GM19372 (cell line): ENCODE data around the gene TMSB4X.
"Not testable (repeated sequence)": the region's sequence is repeated elsewhere in the genome, so short reads cannot be mapped to it uniquely, and the experiment has no call there.

Source experiments
- ATAC-seq: cut with Tn5 transposase; IDR thresholded peaks from one replicate; pipeline ENCODE4 v1.9.1; 2021; ENCODE audit warnings: mild to moderate bottlenecking, low read depth, moderate library complexity; ENCODE audit not compliant: unreplicated experiment

The TMSB4X gene

DNA sequence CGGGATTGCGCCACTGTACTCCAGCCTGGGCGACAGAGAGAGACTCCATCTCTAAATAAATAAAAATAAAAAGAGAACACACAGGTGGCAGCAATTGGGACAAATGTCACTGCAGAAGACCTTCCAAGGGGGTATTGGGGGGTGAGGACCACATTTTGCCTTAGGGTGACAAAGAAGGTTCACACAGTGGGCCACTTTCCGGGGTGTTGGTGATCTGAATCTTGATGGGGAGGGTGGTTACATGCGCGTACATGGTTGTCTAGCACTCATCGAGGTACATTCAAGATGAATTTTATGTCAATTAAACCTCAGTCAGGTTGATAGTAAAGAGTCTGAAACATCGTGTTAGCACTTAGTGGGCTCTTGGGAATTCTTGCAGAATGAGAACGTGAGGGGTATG lies 20.5 kb upstream of the TMSB4X start:
- no peak for ATAC-seq

DNA sequence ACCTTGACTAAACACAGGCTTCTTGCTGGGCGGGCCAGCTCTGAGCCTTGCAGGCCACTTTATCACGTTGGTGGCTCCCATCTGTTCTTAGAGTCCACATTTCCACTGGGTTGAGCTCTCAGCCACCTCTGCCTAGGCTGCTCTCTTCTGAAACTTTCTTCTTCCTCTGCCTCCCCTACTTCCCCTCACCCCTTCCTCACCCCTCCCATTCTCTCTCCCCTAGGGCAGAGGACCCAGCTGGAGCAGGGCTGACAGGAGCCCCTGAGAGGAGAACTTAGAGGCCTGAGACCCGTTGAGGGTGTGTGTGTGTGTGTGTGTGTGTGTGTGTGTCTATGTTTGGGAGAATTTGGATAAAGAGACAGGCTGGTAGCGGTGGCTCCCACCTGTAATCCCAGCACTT lies 19.9 kb upstream of the TMSB4X start:
- no peak for ATAC-seq

DNA sequence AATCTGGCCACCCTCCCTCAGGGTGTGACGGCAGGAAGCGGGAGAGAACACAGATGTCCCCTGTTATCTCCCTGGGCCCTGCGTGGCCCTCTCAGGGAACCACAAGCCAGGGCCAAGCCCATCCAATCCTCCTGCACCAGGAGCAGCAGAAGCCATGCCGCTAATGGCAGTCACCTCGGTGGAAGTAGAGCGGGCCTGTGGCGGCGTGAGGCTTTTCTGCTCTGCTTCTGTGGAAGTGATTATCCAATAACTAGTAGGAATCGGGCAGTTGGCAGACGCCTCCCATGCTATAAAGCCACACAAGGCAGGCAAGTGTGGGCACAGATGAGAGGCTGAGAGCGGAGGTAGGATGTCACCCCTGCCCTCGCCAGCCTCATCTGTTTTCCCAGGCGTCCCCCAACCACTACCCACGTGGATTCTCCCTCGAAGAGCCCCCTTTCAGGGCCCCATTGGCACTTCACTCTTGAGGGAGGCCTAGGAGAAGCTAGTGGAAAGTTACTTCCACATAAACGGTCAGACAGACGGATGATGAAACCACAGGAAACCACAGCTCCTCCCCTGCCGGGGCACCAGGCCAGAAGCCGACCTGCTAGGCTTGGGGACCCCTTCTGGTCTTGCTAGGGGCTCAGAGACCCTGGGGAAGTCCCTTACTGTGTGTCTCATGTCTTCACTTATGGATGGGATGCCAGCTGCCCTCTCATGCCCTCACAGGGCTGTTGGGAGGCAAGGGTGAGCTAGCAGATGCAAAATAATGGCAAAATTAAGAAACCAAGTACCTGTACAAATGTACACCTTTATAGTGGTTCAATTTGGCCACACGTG lies 18.8 kb upstream of the TMSB4X start:
- ATAC-seq, result peak; percentile 38

DNA sequence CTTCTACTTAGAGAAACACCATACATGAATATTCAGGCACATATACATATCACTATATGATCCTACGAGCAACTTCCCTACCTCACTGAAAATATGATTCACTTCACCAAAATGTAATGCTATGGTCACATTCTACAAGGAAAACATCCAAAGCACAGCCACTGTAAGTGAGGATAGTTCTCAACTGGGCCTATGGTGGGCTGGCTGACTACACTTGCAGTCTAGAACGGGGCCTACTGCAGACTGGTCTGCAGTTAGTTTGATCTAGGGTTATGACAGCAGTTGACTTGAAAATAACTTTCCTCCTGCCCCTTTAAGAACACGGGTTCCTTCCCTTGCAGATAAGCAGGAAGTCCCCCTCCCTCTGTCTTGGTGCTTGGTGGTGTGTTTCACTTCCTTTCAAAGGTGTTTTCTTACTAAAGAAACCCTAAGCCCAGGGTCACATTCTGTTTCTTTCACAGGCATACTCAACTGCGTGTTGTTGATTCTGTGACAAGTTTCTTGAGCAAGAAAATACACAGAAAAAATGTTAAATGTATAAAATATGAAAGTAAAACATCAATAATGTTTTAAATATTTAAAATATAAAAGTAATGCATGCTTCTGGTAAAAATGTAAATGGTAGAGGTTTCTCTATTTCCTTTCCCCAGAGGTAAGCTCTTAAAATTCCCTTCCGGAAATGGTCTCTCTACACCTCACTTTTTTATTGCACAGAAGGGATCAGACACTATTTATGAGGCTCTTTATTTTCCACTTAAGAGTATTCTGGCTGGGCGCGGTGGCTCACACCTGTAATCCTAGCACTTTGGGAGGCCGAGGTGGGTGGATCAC lies 18.0 kb upstream of the TMSB4X start:
- ATAC-seq, result peak; percentile 62

DNA sequence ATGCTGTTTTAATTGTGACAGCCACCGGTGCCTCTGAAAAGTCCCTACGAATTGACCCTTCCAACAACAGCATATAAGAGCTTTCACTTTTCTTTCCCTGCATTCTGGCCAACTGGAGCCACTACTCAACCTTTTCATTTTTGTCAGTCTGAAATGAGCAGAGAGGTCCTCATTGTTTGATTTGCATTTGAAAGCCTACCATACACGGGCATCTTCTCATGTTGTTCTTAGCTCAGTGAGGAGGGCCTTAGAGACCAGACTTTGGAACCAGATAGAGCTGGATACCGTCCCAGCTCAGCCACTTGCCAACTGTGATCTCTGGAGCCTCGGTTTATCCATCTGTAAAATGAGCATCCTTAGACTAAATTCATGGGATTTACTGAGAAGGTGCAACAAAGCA lies 16.9 kb upstream of the TMSB4X start:
- ATAC-seq, result no peak

DNA sequence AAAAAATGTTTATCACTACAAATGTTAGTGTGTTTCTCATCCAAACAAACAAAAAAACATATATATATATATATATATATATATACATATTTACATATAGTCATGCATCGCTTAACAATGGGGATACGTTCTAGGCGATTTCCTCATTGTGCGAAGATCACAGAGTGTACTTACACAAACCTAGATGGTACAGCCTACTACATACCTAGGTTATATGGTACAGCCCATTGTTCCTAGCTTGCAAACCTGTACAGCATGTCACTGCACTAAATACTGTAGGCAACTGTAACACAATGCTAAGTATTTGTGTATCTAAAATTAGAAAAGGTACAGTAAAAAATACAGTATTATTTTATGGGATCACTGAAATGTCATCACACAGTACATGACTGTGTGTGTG lies 16.4 kb upstream of the TMSB4X start:
- ATAC-seq, result no peak

DNA sequence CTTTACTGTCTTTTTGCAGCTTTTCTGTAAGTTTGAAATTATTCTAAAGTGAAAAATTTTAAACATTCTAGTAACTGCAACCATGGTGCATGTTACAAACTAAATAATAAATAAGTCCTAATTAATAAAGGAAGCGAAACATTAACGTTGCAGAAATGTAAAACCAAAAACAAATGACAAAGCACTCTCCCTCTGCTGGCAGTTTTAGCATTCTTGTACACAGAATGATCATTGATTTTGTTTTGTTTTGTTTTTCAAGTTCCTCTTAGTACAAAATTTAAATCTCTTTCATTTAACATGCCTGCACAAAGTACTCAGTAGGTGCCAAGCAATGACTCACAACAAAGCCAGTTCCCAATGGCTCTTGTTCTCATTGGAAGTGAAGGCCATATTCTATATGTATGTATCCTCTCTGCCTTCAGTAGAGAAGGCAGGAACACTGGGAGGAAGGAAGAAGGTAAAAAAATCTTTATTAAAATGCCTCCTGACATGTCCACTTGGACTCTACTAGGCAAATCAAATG lies 13.7 kb upstream of the TMSB4X start:
- ATAC-seq, result no peak

DNA sequence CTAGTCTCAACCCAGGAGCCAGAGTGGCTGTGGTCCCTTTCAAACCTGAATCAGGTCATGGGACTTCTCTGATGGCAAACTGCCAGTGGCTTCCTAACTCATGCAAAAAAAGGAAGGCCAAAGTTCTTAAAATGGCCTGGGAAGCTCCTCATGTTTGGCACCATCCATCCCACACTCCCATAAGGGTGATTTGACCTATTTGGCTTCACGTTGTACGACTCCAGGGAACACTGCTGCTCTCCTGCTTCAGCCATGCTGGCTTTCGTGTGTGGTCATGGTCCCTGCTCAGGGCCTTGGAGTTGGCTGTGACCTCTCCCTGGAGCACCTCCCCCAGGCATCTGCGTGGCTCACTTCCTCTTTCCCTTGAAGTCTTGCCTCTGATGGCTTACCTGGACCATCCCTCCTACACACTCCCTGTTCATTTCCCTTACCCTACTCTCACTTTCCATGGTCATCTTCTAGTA lies 12.8 kb upstream of the TMSB4X start:
- no peak for ATAC-seq

DNA sequence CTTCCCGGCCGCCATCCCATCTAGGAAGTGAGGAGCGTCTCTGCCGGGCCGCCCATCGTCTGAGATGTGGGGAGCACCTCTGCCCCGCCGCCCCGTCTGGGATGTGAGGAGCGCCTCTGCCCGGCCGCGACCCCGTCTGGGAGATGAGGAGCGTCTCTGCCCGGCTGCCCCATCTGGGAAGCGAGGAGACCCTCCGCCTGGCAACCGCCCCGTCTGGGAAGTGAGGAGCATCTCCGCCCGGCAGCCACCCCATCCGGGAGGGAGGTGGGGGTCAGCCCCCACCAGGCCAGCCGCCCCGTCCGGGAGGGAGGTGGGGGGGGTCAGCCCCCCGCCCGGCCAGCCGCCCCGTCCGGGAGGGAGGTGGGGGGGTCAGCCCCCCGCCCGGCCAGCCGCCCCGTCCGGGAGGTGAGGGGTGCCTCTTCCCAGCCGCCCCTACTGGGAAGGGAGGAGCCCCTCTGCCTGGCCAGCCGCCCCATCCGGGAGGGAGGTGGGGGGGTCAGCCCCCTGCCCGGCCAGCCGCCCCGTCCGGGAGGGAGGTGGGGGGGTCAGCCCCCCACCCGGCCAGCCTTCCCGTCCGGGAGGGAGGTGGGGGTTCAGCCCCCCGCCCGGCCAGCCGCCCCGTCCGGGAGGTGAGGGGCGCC lies 11.6 kb upstream of the TMSB4X start:
- not testable (repeated sequence) for ATAC-seq

DNA sequence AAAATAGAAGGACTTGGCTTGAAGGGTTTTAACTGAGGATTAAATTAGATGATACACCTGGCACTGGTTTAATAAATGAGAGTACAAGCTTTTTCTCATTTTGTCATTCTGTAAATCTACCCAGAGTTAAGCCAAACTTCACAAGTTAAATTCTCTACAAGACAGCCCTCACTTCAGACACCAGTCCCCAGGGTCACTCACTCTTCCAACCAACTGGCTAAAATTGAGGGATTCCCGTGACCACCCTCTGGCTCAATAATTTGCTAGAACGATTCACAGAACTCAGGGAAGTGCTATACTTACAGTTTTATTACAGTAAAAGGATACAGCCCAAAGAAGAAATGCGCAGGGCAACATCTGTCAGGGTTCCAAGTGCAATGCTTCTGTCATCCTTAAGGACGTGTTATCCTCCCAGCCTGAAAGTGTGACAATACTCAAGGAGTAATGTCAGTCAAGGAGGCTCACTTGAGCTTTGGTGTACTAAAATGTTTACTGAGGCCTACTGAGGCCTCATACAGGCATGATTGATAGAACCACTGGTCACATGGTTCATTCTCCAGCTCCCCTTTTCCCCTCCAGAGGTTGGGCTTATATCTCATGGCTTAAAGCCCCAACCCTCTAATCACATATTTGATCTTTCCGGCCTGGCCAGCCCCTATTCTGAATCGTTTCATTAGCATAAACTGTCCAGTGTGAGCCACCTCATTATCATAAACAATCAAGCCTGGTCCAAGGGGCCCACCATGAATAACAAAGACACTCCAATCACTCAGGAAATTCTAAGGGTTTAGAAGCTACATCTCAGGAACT lies 9.6 kb upstream of the TMSB4X start:
- ATAC-seq, result no peak

DNA sequence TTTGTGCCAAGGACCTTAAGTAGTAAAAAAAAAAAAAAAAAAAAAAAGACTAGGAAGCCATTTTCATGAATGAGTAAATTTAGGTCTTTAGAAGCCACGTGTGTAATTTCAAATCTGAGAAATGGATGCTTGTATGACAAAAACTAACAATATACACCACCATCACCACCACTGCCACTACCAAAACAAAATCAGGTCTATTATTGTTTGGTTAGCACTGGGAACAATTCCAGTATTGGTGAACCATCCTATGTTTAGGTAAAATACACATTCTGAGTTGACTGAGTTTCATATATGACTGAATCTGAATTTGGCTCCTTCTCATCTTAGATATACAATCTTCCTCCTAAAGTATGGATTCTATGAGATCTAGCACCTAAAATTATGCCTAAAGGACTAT lies 8.8 kb upstream of the TMSB4X start:
- ATAC-seq, result no peak

DNA sequence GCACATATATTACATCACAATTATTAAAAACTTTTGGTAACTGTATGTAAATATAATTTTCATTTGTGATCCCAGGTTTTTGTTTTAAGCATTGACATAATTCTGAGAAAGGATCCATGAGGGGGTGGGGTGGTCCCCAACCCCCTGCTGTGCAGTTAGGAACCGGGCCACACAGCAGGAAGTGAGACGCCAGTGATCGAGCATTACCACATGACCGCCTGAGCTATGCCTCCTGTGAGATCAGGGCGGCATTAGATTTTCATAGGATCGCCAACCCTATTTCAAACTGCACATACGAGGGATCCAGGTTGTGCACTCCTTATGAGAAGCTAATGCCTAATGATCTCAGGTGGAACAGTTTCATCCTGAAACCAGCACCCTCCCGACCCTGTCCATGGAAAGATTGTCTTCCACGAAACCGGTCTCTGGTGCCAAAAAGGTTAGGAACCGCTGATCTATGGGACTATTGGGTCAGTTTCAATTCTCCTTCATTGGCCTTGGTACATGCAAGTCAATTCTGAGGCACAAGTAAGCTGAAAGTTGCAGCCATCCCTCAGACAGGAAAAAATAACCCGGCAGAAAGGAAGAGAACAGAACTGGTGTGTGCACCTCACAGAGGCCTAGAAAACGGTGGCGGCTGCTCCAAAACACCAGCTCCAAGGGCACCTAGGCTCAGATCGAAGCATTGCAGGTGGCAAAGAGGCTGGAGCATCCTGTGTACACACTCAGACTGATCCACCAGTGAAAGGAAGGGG lies 7.0 kb upstream of the TMSB4X start:
- ATAC-seq, result no peak

DNA sequence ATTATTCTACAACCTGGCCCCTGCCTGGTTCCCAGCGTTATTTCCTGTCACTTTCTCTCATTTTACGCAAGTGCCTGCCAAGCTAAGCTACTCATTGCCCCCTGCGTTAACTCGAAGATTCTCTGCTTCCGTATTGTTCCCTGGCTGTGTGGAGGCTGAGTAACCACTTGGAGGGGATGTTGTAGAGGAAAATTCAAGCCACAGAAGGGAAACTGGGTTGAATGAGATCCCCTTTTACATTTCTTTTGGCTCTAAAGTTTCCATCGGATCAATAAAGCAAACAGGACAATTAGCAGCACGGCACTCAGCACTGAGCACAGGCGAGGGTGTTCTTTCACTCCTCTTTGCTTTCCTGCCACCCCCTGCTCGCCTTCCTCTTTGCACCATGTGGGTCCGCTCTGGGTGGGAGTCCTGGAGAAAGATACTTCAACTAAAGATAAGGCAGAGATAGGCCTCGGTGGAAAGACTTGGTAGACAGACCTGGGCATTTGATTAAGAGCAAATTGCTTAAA lies 4.2 kb upstream of the TMSB4X start:
- no peak for ATAC-seq

DNA sequence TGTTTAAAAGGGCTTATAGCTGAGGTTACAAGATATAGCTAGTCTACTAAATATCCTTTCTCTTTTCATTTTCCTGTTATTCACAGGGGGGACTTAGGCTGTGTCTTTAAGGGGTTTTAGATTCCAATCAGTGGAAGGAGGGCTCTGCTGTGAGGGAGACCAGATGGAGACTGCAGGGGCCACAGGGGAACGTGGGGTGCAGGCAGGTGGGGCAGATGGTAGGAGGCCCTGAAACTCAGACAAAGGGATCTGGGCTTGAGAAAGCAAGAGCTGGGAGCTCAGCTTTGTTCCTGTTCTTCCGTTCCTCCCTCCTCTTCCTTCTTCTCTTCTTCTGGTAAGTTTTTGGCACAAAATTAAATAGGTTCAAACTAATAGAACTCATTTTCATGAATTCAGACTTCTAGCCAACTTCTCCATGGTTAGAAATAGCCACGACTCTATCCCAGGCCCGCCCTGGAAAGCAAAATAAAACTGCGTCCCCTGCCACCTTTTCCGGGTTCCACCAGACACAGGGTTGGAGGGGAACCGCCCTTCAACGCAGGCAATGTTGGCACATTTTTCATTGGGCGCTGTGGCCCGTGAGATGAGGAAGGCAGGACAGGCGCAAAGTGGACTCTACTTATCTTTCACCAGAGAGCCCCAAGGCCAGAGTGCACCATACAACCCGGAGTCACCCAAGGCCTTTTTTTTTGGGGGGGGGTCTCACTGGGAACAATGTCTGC lies 3.5 kb upstream of the TMSB4X start:
- no peak for ATAC-seq

DNA sequence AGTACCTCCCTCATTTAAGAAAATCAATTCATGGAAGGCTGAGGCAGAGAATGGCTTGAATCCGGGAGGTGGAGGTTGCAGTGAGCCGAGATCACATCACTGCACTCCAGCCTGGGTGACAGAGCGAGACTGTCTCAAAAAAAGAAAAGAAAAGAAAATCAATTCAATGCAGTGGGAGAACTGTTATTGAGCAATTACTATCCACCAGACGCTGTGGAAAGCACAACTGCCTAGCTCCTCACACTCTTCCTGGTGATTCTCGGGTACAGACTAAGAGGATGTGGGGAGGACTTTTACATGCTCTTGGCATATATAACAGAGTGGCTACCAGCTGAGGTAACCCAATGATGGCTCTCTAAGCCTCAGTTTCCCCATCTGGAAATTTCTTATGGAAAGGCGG lies 2.7 kb upstream of the TMSB4X start:
- no peak for ATAC-seq

DNA sequence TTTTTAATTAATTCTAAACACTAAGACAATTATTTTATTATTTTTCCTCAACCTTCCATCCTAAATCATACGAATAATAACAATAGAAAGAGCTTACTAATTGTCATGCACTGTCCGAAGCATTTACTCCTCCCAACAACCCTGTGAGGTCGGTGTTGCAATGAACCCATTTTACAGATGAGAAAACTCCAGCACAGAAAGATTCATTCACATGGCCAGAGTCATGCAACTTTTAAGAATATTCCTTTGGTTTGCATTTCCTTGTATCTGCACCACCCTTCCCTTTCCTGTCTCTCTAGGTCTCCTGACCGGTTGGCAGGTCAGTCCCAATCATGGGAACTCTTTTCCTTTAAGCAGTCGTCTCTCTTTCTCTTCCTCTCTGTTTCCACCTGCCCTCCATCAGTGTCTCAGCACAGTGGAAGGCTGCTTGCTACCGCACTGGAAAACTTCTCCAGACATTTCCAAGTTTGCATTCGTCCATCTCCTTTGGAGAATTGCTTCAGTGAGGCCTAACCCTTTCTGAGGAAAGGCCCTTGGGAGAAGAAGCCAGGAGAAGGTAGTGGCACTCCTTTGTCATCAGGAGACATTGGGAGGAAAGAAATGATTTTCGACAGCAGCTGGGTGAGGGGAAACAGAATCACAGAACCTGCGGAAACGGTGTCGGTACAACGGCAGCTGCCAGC lies 1.9 kb upstream of the TMSB4X start:
- no peak for ATAC-seq

DNA sequence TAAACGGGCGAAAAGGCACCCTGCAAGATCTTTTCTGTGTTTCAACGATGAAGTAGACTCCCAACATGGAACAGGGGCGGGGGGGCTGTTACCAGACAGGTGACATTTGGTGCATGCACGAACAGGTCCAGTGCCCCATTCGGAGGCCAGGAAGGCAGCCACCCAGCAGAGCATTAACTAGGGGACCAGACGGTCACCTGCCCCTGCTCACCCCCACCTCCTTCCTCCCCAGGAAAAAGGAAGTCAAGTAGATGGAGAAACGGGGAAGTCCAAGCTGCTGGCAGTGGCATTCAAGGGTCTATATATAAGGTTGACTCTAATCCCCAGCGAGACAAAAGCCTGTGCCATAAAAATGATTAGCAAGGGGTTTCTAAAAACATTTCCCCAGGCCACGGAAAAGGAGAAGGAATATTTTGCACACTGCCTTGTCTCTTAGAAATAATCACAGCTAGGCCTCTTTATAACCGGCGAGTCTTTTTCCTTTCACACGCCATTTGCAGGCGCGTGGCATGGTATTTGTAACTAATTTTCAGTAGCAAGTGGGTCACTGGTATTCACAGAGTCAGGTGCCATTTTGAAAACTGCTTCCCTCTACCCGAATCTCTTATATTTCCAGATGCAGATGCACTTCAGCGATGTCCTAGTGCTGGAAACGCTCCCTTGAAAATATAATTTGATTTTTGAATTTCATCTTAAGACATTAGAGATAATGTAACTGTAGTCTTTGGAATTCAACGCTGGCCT lies 1.2 kb upstream of the TMSB4X start:
- ATAC-seq, result no peak
